Retinal pigment epithelial cell (primary cell): ENCODE measurements around the gene IL1B.

ENCODE experiments used
- DNase-seq: peaks from one replicate; pipeline ENCODE4 v3.0.0-alpha.2; 2010; ENCODE audit warnings: low read depth
- H3K4me3 ChIP-seq: 2 replicates; pipeline ENCODE4 v1.5.1; 2011; ENCODE audit warnings: mild to moderate bottlenecking, low read length, control low read depth, moderate library complexity
- TF ChIP-seq, protein P1 (sequence below): conservative IDR thresholded peaks from 2 replicates; pipeline ENCODE4 v1.5.1; 2011; ENCODE audit warnings: low read depth, low read length, control low read depth, inconsistent platforms

Gene IL1B

DNA sequence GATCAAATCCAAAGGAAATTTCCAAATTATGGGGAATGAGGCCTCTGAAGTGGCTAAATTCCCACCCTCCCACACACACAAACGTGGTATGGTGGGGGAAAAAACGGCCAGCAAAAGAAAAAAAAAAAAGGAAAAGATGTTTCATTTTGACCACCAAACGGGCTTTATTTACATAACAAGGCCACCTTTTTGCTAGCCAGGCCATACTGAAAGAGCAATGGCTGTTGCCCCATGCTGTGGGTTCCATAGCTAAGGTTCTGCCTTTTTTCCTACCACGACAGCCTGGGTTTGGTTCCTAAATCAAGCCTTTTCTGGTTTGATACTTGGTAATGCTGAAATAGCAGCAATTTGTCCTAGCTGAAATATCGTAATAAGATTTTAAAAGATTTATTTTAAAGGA lies 14.0 kb upstream of the IL1B start:
- TF ChIP-seq, protein P1, sequence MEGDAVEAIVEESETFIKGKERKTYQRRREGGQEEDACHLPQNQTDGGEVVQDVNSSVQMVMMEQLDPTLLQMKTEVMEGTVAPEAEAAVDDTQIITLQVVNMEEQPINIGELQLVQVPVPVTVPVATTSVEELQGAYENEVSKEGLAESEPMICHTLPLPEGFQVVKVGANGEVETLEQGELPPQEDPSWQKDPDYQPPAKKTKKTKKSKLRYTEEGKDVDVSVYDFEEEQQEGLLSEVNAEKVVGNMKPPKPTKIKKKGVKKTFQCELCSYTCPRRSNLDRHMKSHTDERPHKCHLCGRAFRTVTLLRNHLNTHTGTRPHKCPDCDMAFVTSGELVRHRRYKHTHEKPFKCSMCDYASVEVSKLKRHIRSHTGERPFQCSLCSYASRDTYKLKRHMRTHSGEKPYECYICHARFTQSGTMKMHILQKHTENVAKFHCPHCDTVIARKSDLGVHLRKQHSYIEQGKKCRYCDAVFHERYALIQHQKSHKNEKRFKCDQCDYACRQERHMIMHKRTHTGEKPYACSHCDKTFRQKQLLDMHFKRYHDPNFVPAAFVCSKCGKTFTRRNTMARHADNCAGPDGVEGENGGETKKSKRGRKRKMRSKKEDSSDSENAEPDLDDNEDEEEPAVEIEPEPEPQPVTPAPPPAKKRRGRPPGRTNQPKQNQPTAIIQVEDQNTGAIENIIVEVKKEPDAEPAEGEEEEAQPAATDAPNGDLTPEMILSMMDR, result no peak
- DNase-seq, result no peak
- no peak overlapping the region for H3K4me3 ChIP-seq

DNA sequence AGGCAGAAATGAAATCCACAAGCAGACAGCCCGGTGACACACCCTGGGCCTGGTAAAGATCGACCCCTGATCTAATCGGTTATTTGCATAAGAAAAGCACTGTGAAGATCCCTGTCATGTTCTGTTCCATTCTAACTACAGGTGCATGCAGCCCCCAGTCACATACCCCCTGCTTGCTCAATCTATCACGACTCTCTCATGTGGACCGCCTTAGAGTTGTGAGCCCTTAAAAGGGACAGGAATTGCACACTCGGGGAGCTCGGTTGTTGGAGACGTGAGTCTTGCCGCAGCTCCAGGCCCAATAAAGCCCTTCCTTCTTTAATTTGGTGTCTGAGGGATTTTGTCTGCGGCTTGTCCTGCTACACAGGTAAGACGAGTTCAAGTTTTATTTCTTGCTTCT lies 13.4 kb upstream of the IL1B start:
- no peak for DNase-seq
- H3K4me3 ChIP-seq, result no peak overlapping the region
- TF ChIP-seq, protein P1, result no peak

DNA sequence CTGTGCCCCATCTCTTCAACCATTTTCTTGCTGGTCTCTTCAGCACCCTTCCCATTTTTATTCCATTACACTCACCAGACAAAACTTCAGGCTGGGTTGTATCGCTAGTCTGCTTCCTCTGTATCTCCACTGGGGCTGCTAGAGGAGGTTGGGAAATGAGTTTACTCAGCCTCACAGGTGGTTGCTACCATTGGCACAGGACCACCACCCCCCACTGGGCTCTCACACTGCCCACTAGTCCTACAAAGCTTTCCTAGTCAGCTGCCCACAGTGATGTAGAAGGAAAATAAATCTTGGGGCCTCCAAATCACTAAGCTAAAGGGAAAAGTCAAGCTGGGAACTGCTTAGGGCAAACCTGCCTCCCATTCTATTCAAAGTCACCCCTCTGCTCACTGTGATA lies 12.3 kb upstream of the IL1B start:
- no peak for DNase-seq
- H3K4me3 ChIP-seq, result no peak overlapping the region
- TF ChIP-seq, protein P1, result no peak

DNA sequence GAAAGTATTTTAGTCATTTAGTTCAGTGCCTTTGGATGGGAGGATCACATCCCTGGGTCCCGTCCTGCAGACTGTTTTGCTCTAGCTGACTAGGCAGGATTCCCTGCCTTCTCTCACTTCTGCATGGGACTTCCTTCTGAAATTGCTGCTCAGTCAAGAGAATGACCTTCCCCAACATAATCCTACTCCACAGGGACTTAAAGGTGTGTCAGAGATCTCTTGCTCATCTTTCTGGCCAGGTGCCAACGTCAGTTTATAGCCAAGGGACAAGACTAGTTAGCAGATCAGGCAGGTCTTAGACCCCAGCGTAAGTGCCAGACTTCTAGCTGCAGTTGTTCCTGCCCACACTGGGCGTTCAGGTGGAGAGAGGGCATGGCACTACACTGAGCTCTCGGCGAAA lies 9.5 kb upstream of the IL1B start:
- TF ChIP-seq, protein P1, result no peak
- H3K4me3 ChIP-seq, result no peak overlapping the region
- DNase-seq, result no peak

DNA sequence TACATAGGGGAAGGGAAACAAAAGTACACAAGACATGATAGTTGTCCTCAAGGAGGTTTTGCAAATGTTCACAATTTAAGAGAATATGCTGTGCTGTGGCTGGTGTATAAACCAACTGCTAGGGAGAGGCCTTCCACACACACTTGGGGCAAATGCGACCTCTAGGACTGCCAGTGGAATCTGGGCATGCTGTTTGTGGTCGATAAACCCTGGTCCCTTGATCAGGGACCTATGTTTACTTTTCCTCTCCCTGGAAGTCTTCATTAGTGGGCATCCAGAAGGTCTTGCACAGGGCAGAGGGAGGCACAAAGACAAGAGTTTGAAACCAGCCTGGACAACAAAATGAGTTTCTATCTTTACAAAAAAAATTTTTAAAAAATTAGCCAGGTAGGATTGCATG lies 7.3 kb upstream of the IL1B start:
- TF ChIP-seq, protein P1, result no peak
- H3K4me3 ChIP-seq, result no peak overlapping the region

DNA sequence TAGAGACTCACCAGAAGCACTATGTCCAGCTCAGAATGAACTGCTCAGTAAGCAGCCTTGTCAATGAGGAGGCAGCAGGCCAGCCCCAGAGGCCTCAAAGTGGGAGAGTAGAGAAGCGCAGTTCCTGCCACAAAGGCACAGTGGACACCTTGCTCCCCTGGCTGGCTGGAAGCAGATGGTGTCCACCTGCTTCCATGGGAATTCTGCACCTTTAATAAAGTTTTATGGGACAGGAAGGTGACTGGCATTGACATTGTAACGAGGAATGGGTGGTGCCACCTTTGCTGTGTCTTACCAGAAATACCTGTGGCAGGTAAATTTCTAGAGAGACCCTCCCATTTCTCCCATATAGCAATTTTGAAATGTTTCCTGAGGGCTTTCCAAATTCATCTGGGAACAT lies 6.7 kb upstream of the IL1B start:
- TF ChIP-seq, protein P1, result no peak
- H3K4me3 ChIP-seq, result no peak overlapping the region
- DNase-seq, result no peak

More for the DNA sequence above, 7.3 kb upstream of the IL1B start:
- DNase-seq, result no peak

DNA sequence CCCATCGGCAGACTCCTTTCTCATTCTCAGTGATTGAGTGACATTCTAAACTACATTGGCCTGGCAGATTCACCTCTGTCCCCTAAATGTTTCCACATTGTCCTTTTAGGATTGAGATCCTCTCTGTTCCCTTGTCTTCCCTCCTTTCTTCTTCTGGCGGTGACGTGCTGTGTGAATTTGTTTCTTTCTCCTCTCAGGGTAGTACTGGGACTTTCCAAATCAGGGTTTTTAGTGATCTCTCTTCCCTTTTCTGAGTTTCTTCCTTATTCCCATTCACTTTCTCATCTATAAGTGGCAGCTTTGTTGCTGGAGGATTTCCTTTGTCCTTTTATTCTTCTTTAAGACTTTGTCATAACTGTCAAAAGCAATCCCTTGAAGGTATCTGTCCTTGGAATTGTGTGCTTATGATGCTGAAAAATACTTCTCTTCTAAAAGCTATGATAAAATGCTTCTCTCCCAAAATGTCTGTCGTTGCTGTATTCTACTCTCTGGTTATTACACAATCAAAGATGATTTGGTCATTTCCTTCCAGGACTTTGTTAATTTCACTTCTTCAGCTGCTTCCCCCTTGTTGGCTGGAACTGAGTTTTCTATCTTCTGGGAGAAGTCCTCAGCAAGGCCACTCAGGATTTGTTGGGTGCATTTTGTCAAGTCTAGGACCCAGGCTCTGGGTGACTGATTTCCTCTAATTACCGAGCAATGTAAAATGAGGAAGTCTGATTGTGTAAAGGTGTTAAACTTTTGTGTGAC lies 4.9 kb upstream of the IL1B start:
- TF ChIP-seq, protein P1, result no peak
- H3K4me3 ChIP-seq, result no peak overlapping the region
- DNase-seq, result no peak
